Esophagus (tissue), 2 donors: ENCODE results near the gene CCDC174. TPM values are rescaled to one million over a fixed set of nuclear protein-coding genes. Genes with fewer than 3 reads are reported as not detected.
A peak's percentile ranks its signal among the peaks of the same experiment; 100 is the strongest.
"Not testable (repeated sequence)": the region's sequence is repeated elsewhere in the genome, so short reads cannot be mapped to it uniquely, and the experiment has no call there.

Experiments used
- H3K27ac ChIP-seq, 2 donors: one replicate each; pipeline ENCODE4 v1.5.1; 2013; ENCODE audit warnings: low read depth in 2 of 2, mild to moderate bottlenecking in 2 of 2, inconsistent platforms in 1 of 2, low read length in 1 of 2, moderate library complexity in 1 of 2
- H3K27me3 ChIP-seq, 2 donors: one replicate each; pipeline ENCODE4 v1.6.1; 2013; ENCODE audit warnings: low read length in 2 of 2, control low read depth in 1 of 2, mild to moderate bottlenecking in 1 of 2; ENCODE audit not compliant: insufficient read depth in 2 of 2, control insufficient read depth in 1 of 2
- H3K36me3 ChIP-seq, 2 donors: one replicate each; pipeline ENCODE4 v1.6.1; 2013; ENCODE audit warnings: low read length in 1 of 2; ENCODE audit not compliant: control insufficient read depth in 2 of 2, insufficient read depth in 2 of 2
- H3K4me1 ChIP-seq, 2 donors: one replicate each; pipeline ENCODE4 v1.6.1; 2013; ENCODE audit warnings: low read length in 1 of 2; ENCODE audit not compliant: control insufficient read depth in 2 of 2, insufficient read depth in 2 of 2
- H3K4me3 ChIP-seq, 2 donors: one replicate each; pipeline ENCODE4 v1.5.1; 2013; ENCODE audit warnings: low read length in 2 of 2, mild to moderate bottlenecking in 2 of 2, low read depth in 1 of 2, moderate library complexity in 1 of 2
- H3K9me3 ChIP-seq, 2 donors: one replicate each; pipeline ENCODE4 v1.6.1; 2013; ENCODE audit warnings: mild to moderate bottlenecking in 2 of 2, low read depth in 1 of 2, low read length in 1 of 2, moderate library complexity in 1 of 2; ENCODE audit not compliant: control insufficient read depth in 2 of 2, insufficient read depth in 1 of 2
- WGBS, 2 donors: extraction: QIAGEN DNeasy Blood & Tissue Kit; methylation state at CpG; one replicate each; pipeline ENCODE4 v1.1.7; 2013; 5-methylcytosine and 5-hydroxymethylcytosine counted together
- polyA plus RNA-seq, 2 donors: library from polyadenylated mRNA; stranded (reverse); fragments of 200-250 nt; gene quantifications; one replicate each; pipeline ENCODE4 v1.2.3, GENCODE V29; 2013
- donor health status: healthy with polysubstance abuse.
- donor health status: Bipolar disorder and iron deficiency.

CCDC174 gene
- 10 to 100 TPM; 10.4 to 11.1 TPM for polyA plus RNA-seq

- H3K4me3 ChIP-seq, result peak within 1 kb of the TSS; percentile 77 to 94
- H3K9me3 ChIP-seq, result no peaks in the 10 kb centered on the region
- 0 to 1% methylated on average over 47 of the region's 47 CpGs for WGBS, 2 donors
- peak within 1 kb of the TSS; percentile 89 to 99 for H3K27ac ChIP-seq
- H3K27me3 ChIP-seq, result no peaks in the 10 kb centered on the region
- H3K36me3 ChIP-seq, result peaks cover 0 to 5% of the 10 kb centered on the region in 2 donors
- no peaks in the 10 kb centered on the region for H3K4me1 ChIP-seq
These were observed at the start of gene CCDC174 for GRCh38 chr3:14651440-14652251. Gene CCDC174 (plus strand): TSS chr3:14651762. CDS start chr3:14651837, 75 bp downstream.

GRCh38 chr3:14602006-14602803, 49.4 kb upstream of the CCDC174 start:
- WGBS, 2 donors, result 3 to 4% methylated on average over 46 to 66 of the region's 66 CpGs

GRCh38 chr3:14602804-14603644, 48.5 kb upstream of the CCDC174 start:
- Histone ChIP-seq H3K4me3 (peak overlapping the region in 1 of 2 donors; percentile 48), H3K9me3 (peaks cover 0 to 5% of the 10 kb centered on the region in 2 donors), H3K27ac (no peak overlapping the region), H3K36me3 (no peaks in the 10 kb centered on the region), H3K27me3 (peaks cover 0 to 16% of the 10 kb centered on the region in 2 donors), H3K4me1 (peaks cover 0 to 9% of the 10 kb centered on the region in 2 donors)
- 4 to 5% methylated on average over 51 to 85 of the region's 85 CpGs for WGBS, 2 donors

More at GRCh38 chr3:14602006-14602803, 49.4 kb upstream of the CCDC174 start:
- H3K4me1 ChIP-seq, result peaks cover 0 to 9% of the 10 kb centered on the region in 2 donors
- no peaks in the 10 kb centered on the region for H3K36me3 ChIP-seq
- H3K27ac ChIP-seq, result no peak overlapping the region
- H3K27me3 ChIP-seq, result peaks cover 0 to 16% of the 10 kb centered on the region in 2 donors
- peaks cover 0 to 5% of the 10 kb centered on the region in 2 donors for H3K9me3 ChIP-seq
- H3K4me3 ChIP-seq, result peak overlapping the region in 1 of 2 donors; percentile 48

GRCh38 chr3:14605067-14605466, 46.5 kb upstream of the CCDC174 start:
- H3K36me3 ChIP-seq, result no peaks in the 10 kb centered on the region
- H3K27me3 ChIP-seq, result peaks cover 0 to 16% of the 10 kb centered on the region in 2 donors
- 73 to 75% methylated on average over 5 of the region's 5 CpGs for WGBS, 2 donors
- H3K4me1 ChIP-seq, result peaks cover 0 to 9% of the 10 kb centered on the region in 2 donors
- no peak overlapping the region for H3K4me3 ChIP-seq
- H3K27ac ChIP-seq, result no peak overlapping the region
- peaks cover 0 to 5% of the 10 kb centered on the region in 2 donors for H3K9me3 ChIP-seq

GRCh38 chr3:14605744-14606143, 45.8 kb upstream of the CCDC174 start:
- H3K27me3 ChIP-seq, result peaks cover 0 to 12% of the 10 kb centered on the region in 2 donors
- no peak overlapping the region for H3K27ac ChIP-seq
- H3K9me3 ChIP-seq, result peaks cover 0 to 5% of the 10 kb centered on the region in 2 donors
- no peaks in the 10 kb centered on the region for H3K36me3 ChIP-seq
- H3K4me1 ChIP-seq, result peaks cover 0 to 9% of the 10 kb centered on the region in 2 donors
- H3K4me3 ChIP-seq, result no peak overlapping the region
- 56 to 71% methylated on average over 8 of the region's 8 CpGs for WGBS, 2 donors

- peaks cover 0 to 9% of the 10 kb centered on the region in 2 donors for H3K4me1 ChIP-seq
- H3K27me3 ChIP-seq, result peaks cover 0 to 7% of the 10 kb centered on the region in 2 donors
- no peaks in the 10 kb centered on the region for H3K36me3 ChIP-seq
- H3K9me3 ChIP-seq, result peaks cover 0 to 5% of the 10 kb centered on the region in 2 donors
- 45 to 49% methylated on average over 6 to 7 of the region's 7 CpGs for WGBS, 2 donors
- H3K4me3 ChIP-seq, result no peak overlapping the region
- no peak overlapping the region for H3K27ac ChIP-seq
These were observed 44.8 kb upstream of the CCDC174 start for GRCh38 chr3:14606669-14607339.

- Histone ChIP-seq H3K4me3 (no peak overlapping the region), H3K4me1 (no peaks in the 10 kb centered on the region), H3K36me3 (no peaks in the 10 kb centered on the region), H3K27me3 (no peaks in the 10 kb centered on the region), H3K27ac (no peak overlapping the region), H3K9me3 (peaks cover 0 to 5% of the 10 kb centered on the region in 2 donors)
- WGBS, 2 donors, result 67 to 76% methylated on average over 3 of the region's 3 CpGs
These were observed 43.3 kb upstream of the CCDC174 start for GRCh38 chr3:14608298-14608697.

- H3K27me3 ChIP-seq, H3K4me1 ChIP-seq, H3K27ac ChIP-seq, H3K4me3 ChIP-seq, H3K36me3 ChIP-seq, H3K9me3 ChIP-seq: not testable (repeated sequence)
- WGBS, 2 donors, result 91 to 98% methylated on average over 3 of the region's 3 CpGs
These were observed 42.5 kb upstream of the CCDC174 start for GRCh38 chr3:14609058-14609457.
